Dedifferentiated amniotic fluid mesenchymal stem cell (primary cell): ENCODE measurements around the gene PRIMPOL.

Experiments used
- DNase-seq: peaks from one replicate; pipeline ENCODE4 v3.0.0-alpha.2; 2016; ENCODE audit errors: extremely low spot score

PRIMPOL gene

GRCh38 chr4:184666670-184667069 is 17.1 kb downstream of the PRIMPOL start:
- DNase-seq, result no peak

- no peak for DNase-seq
These were observed 18.6 kb downstream of the PRIMPOL start for GRCh38 chr4:184668096-184668495.

DNA sequence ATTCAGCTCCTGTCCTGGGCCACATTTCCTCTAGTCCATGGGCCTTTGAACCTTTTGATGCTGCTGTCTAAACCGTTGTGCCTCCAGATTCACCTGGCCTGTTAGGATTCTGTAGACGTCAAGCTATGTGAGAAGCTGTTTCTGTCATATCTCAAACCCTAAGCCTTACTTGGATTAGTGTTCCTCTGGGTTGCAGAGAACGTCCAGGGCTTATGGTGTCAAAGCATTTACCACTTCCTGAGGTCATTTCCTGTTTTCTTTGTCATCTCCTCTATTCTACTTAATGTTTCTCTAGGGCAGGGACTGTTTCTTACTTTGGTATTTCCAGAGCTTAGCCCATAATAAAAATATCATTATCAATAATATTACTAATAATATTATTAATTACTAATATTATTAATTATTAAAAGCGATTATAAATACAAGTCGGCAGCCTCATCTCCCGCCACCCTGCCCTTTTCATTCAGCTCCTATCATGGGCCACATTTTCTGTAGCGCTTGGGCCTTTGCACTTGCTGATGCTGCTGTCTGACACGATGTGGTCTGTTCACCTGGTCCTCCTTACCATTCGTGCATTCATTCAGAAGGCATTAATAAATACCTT is 19.1 kb downstream of the PRIMPOL start:
- DNase-seq, result no peak

DNA sequence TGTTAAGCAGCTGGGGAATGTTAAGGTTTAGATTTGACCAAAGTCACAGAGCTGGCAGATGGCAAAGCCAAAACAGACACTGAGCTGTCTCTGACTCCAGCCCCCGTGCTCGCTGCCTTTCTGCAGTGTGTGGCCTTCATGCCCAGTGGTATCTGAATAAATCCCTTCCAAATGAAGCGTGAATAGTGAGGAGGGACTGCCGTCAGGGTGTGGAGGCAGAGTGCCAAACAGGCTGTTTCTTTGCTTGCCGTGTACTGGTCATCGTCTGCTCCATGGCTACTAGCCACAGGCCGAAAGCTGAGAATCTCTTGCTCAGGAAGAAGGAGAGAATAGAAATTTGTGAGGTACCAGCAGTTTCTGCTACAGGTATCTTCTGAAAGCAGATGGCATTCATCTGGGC is 19.7 kb downstream of the PRIMPOL start:
- DNase-seq, result no peak

GRCh38 chr4:184671101-184671500 is 21.6 kb downstream of the PRIMPOL start:
- DNase-seq, result no peak

- no peak for DNase-seq
These were observed 23.2 kb downstream of the PRIMPOL start for GRCh38 chr4:184672741-184673140.

GRCh38 chr4:184674011-184674410 is 24.5 kb downstream of the PRIMPOL start:
- no peak for DNase-seq

DNA sequence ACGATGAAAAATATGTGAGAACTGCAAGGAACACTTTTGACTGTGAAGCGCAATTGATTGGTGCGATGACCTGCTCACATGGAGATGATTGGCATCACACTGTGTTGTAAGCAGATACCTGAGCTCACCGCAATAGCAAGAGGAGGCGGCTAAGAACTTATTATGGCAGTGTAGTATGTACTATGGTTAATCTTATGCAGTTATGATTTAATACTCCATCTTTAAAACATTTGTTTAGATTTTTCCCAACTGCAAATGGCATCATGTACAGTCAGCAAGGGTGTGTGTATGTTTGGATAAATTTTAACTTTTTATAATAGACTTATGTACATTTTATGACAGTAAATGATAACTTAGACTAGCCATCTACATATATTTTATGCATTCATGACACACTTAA is 25.5 kb downstream of the PRIMPOL start:
- DNase-seq, result no peak

DNA sequence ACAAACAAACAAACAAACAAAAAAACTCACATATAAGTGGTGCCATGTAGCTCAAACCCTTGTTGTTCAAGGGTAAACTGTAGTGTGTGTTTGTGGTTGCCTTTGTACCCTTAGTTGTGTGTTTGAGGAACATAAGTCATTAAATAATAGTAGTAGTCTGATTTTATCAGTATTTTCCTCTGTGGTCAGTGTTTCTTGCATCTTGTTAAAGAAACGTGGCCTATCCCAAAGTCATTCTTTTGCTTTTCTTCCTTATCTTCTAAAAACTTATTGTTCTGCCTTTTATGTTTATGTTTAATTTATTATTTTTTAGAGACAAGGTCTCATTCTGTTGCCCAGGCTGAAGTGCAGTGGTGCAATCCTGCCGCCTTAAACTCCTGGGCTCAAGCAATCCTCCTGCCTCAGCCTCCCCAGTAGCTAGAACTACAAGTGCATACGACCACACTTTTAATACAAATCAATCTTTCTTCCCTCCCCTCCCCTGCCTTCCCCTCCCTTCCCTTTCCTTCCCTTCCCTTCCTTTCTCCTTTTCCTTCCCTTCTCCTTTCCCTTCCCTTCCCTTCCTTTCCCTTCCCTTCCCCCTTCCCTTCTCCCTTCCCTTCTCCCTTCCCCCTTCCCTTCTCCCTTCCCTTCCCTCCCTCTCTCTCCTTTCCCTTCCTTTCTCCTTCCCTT is 26.4 kb downstream of the PRIMPOL start:
- no peak for DNase-seq

- no peak for DNase-seq
These were observed 31.2 kb downstream of the PRIMPOL start for GRCh38 chr4:184680698-184681097.

DNA sequence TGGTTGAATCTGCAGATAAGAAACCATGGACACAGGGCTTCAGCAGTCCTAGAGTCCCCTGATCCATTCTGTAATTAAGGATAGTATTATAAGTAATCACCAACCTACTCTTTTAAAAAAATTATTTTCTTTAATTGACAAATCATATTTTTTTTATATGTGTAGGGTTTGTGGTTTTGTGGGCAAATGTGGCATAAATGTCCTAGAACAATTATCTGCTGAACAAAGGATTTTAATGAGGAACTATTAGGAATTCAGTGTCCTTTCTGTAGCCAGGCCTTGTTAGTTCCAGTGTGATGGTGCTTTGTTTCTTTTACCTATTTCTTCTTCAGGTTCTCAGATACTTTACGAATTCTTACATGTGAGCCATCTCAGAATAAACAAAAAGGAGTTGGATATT is 32.4 kb downstream of the PRIMPOL start:
- DNase-seq, result no peak

DNA sequence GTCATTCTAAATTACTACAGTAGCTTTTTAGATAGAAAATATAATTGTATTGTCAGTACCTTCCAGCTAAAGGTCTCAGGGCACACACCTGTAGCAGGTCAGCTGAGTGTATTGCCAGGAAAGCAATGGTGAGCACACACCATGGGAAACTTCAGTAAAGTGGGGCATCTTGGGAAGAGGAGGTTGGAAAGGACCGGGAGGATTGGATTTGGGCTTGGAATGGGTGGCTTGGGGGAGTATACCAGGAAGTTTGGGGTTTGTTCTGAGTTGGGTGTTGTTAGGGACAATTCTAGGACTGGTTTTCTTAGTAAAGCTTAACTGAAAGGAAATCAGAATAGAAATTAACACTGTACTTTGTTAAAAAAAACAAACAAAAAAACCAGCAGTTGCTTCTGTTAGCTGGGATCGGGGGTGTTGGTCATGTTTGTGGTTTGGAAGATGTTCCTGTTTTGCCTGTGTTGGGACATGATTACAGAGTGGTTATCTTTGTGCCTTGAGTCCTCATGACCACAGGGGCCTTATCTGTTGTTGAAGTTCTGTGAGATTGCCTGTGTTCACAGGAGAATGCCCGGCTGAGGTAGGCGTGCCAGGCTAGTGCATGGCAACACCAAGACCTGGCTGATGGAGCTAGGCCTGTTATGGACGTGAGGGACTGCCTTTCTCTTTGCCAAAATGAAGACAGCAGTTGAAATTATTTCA is 35.1 kb downstream of the PRIMPOL start:
- DNase-seq, result no peak

DNA sequence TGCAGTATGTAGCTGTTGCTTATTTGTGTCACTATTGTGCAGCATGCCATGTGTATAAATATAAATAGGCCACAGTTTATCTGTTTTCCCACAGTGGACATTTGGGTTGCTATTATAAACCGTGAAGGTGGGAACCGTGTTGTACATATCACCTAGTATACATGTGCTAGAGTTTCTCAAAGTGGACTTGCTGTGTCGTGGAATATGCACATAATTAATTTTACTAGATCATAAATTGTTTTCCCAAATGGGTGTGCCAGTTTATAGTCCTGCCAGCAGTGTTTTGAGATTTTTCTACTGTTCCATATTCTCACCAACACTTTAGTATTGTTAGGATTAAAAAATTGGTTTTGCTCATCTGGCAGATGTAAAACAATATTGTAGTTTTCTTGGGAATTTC is 38.5 kb downstream of the PRIMPOL start:
- no peak for DNase-seq

DNA sequence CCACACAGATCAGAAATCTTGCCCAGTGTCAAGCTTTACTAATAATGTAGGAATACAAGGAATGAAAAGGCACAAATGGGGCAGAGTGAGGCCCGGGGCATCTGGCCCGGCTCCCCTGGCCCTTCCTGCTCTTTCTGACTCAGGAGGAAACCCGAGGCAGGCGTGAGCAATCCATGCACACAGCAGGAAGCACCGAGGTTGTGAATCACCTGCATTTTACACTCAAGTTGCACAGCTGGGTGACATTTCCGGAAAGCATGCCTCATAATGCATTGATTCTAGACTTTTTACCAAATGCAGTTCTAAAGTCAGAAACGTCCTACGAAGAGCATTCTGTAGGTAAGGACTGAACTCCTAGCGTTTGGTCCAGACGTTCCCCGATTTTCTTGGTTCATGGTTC is 38.9 kb downstream of the PRIMPOL start:
- DNase-seq, result peak; percentile 46

DNA sequence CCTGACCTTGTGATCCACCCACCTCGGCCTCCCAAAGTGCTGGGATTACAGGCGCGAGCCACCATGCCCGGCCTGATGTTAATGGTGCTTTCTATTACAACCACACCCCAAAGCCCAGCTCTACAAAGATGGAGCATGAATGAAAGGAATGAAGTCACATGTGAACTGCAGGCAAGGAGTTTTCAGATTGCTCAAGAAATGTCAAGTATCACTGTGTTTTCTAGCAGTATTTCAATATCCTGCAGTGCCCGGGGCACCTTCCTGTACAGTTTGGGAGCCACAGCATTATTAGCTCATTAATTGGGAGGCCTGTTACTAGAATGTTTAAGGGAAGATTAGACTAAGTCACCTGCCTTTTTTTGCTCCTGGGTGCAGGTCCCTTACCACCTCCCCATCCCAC is 40.1 kb downstream of the PRIMPOL start:
- DNase-seq, result no peak

- DNase-seq, result no peak
These were observed 43.5 kb downstream of the PRIMPOL start for GRCh38 chr4:184693056-184693455.

- no peak for DNase-seq
These were observed 44.9 kb downstream of the PRIMPOL start for GRCh38 chr4:184694412-184694956.

DNA sequence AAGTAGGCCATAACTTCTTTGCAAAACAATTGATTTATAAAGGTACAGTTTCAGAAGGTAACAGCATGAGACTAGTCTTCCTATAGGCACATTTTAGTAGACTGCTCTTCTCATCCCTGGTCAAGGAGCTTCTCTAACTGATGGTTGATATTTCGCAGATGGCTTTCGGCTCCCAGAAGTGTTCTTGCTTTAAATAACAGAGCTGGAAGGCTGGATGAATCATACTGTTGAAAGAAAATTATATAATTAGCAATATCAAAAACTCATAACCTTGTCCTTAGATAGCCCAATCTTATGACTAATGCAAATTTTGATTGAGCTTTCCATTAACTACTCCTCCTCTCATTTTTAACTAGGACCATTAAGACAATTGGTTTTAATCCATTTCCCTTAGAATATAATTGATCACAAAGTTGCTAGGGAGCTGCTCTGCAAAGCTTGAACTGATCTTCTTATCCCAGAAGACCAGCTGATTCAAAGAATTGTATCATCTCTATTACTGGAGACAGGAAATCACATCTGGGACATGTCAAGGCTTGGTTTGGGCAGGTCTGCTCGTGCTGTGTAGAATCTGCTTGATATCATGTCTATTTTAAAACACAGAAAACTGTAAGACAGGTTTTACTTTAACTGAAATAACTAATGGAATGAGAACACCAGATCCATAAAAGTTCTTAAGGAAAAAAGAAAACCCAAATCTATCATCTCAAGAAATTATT is 45.8 kb downstream of the PRIMPOL start:
- DNase-seq, result no peak

- no peak for DNase-seq
These were observed 48.4 kb downstream of the PRIMPOL start for GRCh38 chr4:184697956-184698355.

GRCh38 chr4:184699941-184700340 is 50.4 kb downstream of the PRIMPOL start:
- DNase-seq, result no peak

DNA sequence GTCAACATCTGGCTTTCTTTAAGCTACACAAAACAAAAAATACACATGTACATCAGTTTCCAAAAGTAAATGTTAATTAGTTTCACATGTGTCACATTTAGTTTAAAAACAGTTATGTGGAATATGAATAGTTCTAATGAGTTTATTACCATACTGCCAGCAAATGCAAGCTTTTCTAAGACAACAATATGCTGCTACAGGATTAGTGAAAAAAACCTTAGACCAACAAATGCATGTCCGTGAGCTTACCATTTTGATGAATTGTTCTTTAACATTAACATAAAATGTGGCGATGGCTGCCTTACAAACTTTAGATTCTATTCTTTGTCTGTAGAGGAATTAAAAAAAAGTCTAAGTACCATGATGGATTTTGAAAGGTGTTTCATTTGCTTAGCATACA is 52.6 kb downstream of the PRIMPOL start:
- DNase-seq, result no peak

- no peak for DNase-seq
These were observed 56.2 kb downstream of the PRIMPOL start for GRCh38 chr4:184705692-184706091.
